ENCODE data around the gene TXN2. TPM values are rescaled to one million over a fixed set of nuclear protein-coding genes. Genes with fewer than 3 reads are reported as not detected.

The TXN2 gene
- total RNA-seq, 1 donor from 2014 or later, result 54.2 TPM

- TF ChIP-seq, protein P1, sequence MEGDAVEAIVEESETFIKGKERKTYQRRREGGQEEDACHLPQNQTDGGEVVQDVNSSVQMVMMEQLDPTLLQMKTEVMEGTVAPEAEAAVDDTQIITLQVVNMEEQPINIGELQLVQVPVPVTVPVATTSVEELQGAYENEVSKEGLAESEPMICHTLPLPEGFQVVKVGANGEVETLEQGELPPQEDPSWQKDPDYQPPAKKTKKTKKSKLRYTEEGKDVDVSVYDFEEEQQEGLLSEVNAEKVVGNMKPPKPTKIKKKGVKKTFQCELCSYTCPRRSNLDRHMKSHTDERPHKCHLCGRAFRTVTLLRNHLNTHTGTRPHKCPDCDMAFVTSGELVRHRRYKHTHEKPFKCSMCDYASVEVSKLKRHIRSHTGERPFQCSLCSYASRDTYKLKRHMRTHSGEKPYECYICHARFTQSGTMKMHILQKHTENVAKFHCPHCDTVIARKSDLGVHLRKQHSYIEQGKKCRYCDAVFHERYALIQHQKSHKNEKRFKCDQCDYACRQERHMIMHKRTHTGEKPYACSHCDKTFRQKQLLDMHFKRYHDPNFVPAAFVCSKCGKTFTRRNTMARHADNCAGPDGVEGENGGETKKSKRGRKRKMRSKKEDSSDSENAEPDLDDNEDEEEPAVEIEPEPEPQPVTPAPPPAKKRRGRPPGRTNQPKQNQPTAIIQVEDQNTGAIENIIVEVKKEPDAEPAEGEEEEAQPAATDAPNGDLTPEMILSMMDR (IDR thresholded peaks at IDR 0.05), result no peak
- DNase-seq (no peak), ATAC-seq (no peak)
- peaks cover 52% of the 10 kb centered on the region for H3K4me1 ChIP-seq
- no peaks in the 10 kb centered on the region for H3K27me3 ChIP-seq
- peak overlapping the region; percentile 75 for H3K27ac ChIP-seq
- intact Hi-C loops (cut with DNase I), result loop anchor here (5.0 kb wide), 2 partner anchors 77 to 162 kb away; partner anchors contain the start of gene MYH9
- no peaks in the 10 kb centered on the region for H3K9me3 ChIP-seq
- H3K4me3 ChIP-seq, result no peak overlapping the region
- no peaks in the 10 kb centered on the region for H3K36me3 ChIP-seq
These were observed 16.7 kb downstream of the TXN2 start for GRCh38 chr22:36464715-36465231.

DNA sequence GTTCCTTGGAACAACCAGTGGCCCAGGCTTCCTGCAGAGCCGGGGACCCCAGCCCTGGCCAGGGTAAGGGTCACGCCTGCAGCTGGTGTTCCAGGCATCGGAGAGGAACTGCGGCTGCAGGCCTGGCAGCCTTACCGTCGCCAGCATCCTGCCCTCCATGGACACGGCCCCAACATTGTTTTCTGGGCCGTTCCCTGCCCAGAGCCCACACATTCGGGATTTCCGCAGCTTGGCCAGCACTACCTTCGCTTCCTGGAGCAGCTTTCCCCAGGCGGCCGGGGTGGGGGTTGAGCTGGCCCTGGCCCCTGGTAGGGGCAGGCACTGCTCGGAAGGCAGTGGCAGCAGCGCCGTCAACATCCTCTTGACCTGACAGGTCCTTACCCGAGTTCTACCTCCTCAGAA is 17.7 kb downstream of the TXN2 start:
- Histone ChIP-seq H3K36me3 (no peaks in the 10 kb centered on the region), H3K27ac (peak overlapping the region; percentile 75), H3K4me3 (no peak overlapping the region), H3K4me1 (peaks cover 49% of the 10 kb centered on the region), H3K9me3 (no peaks in the 10 kb centered on the region), H3K27me3 (no peaks in the 10 kb centered on the region)
- TF ChIP-seq, protein P1 (IDR thresholded peaks at IDR 0.05), result no peak
- peak; percentile 34 for ATAC-seq
- intact Hi-C loops (cut with DNase I), result no loop called here
- DNase-seq, result peak; percentile 77

GRCh38 chr22:36461665-36462649 is 19.5 kb downstream of the TXN2 start:
- TF ChIP-seq, protein P1 (IDR thresholded peaks at IDR 0.05), result no peak
- H3K4me1 ChIP-seq, result peaks cover 50% of the 10 kb centered on the region
- intact Hi-C loops (cut with DNase I), result no loop called here

DNA sequence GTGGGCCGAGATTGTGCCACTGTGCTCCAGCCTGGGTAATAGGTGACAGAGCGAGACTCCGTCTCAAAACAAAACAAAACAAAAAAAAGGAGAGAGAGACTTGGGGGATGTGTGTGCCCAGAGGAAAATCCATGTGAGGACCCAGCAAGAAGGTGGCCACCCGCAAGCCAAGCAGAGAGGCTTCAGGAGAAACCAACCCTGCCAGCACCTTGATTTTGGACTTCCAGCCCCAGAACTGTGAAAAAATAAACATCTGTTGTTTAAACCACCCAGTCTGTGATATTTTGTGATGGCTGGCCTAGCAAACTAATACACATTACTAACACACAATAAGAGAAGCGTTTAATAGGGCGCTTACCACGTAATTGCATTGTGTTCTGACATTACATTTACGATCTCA is 21.2 kb downstream of the TXN2 start:
- DNase-seq, result no peak
- TF ChIP-seq, protein P1 (IDR thresholded peaks at IDR 0.05), result no peak
- H3K4me1 ChIP-seq, result peaks cover 47% of the 10 kb centered on the region
- H3K9me3 ChIP-seq, result no peaks in the 10 kb centered on the region
- ATAC-seq, result no peak
- intact Hi-C loops (cut with DNase I), result no loop called here
- peak overlapping the region; percentile 75 for H3K27ac ChIP-seq
- no peaks in the 10 kb centered on the region for H3K27me3 ChIP-seq
- H3K4me3 ChIP-seq, result no peak overlapping the region
- H3K36me3 ChIP-seq, result no peaks in the 10 kb centered on the region

More at GRCh38 chr22:36461665-36462649, 19.5 kb downstream of the TXN2 start:
- no peaks in the 10 kb centered on the region for H3K27me3 ChIP-seq
- peak overlapping the region; percentile 75 for H3K27ac ChIP-seq
- ATAC-seq, result peak; percentile 82
- no peak overlapping the region for H3K4me3 ChIP-seq
- no peaks in the 10 kb centered on the region for H3K9me3 ChIP-seq
- no peaks in the 10 kb centered on the region for H3K36me3 ChIP-seq
- DNase-seq, result peak; percentile 82

- DNase-seq, result no peak
- Histone ChIP-seq H3K36me3 (no peaks in the 10 kb centered on the region), H3K4me3 (no peak overlapping the region), H3K27ac (peak overlapping the region; percentile 58), H3K27me3 (no peaks in the 10 kb centered on the region), H3K4me1 (peaks cover 51% of the 10 kb centered on the region), H3K9me3 (no peaks in the 10 kb centered on the region)
- TF ChIP-seq, protein P1 (IDR thresholded peaks at IDR 0.05), result no peak
- intact Hi-C loops (cut with DNase I), result loop anchor here (5.0 kb wide), 1 partner anchor 136 kb away; no protein-coding TSS in a partner anchor
- no peak for ATAC-seq
These were observed 23.6 kb downstream of the TXN2 start for GRCh38 chr22:36457688-36458450.
